Measurements from ENCODE around the gene TSPAN13.

DNA sequence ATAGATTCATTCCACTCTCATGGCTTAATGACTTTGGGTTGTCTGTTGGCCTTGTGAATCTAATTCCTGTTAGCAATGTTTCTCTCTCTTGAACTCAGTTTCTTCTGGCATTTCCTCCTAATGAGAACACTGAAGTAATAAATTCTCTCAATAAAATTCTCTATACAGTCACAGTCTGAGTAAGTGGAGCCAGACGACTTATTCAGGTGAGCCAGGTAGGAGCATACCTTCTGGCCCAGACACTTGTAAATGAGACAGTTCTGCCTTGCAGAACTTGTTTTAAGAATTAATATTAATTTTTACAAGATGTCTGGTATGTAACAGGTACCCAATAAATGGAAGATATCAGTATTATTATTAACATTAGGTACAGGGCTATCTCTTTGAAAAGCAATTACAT lies 79.8 kb downstream of the TSPAN13 start:
- TF ChIP-seq, protein P1, sequence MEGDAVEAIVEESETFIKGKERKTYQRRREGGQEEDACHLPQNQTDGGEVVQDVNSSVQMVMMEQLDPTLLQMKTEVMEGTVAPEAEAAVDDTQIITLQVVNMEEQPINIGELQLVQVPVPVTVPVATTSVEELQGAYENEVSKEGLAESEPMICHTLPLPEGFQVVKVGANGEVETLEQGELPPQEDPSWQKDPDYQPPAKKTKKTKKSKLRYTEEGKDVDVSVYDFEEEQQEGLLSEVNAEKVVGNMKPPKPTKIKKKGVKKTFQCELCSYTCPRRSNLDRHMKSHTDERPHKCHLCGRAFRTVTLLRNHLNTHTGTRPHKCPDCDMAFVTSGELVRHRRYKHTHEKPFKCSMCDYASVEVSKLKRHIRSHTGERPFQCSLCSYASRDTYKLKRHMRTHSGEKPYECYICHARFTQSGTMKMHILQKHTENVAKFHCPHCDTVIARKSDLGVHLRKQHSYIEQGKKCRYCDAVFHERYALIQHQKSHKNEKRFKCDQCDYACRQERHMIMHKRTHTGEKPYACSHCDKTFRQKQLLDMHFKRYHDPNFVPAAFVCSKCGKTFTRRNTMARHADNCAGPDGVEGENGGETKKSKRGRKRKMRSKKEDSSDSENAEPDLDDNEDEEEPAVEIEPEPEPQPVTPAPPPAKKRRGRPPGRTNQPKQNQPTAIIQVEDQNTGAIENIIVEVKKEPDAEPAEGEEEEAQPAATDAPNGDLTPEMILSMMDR (IDR thresholded peaks at IDR 0.05; ENCODE audit: borderline replicate concordance, extremely low read depth, low read length, poor library complexity, severe bottlenecking): no peak
- TF ChIP-seq EZH2 (IDR thresholded peaks at IDR 0.05; ENCODE audit: borderline replicate concordance, low read depth, low read length, severe bottlenecking): no peak

All from DND-41 (cell line).